Upper lobe of left lung (tissue), 4 donors: ENCODE data around the gene RGL3.

ENCODE experiments used
- CTCF ChIP-seq, 6 experiments: fragments of 450-650 bp in 4 of 6; fragments of 200-600 bp in 2 of 6; sonication (generic) in 2 of 6; IDR thresholded peaks; one replicate each; pipeline ENCODE4 v1.5.1; 2016 to 2019; ENCODE audit warnings: antibody characterized with exemption in 6 of 6
- POLR2AphosphoS5 ChIP-seq, 2 donors: sonication (generic); formaldehyde crosslinking; IDR thresholded peaks; one replicate each; pipeline ENCODE4 v1.5.1; 2017; ENCODE audit warnings: antibody characterized with exemption in 2 of 2

- no peak for TF ChIP-seq CTCF (IDR thresholded peaks at IDR 0.05)
- no peak for TF ChIP-seq POLR2AphosphoS5 (IDR thresholded peaks at IDR 0.05)
Measured at GRCh38 chr19:11452620-11453310, 33.7 kb upstream of the RGL3 start.
